ENCODE results near the gene SETMAR.

The SETMAR gene

DNA sequence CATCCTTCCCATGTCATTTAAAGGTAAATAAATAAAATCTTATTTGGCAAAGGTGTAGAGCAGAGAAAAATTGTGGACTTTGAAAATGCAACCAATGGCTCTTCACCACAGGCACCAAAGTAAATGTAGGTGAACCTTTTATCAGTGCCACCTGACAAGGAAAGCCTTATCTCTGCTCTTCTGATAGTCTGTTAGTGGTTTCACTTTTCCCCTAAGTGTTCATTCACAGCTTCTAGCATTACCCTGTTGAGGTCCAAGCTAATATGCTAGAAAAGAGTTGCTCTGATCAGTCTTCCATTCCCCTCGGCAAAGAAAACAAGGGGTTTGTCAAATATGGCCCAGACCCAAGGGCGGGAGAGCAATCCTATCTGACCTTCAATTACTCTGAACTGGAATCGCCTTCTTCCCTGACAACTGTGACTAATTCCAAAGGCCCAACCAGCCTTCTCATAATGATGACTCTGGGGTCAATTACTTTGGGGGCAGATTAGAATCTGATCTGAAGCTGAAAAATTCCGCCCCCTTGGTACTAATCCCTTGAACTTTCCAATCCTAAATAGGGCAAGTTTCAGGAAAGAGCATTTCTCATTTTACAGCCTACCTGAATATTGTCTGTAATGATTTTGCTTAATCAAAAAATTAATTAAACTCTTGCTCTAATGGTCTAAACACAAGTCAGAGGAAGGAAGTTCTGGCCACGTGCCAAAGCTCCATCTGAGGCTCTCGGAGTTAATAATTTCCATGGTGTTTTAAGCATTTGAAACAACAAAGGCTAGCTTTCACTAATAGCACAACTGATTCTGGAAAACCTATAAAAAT lies 52.4 kb downstream of the SETMAR start:
- peak; percentile 51 for DNase-seq

GRCh38 chr3:4356220-4356540 lies 53.0 kb downstream of the SETMAR start:
- no peak for DNase-seq

DNA sequence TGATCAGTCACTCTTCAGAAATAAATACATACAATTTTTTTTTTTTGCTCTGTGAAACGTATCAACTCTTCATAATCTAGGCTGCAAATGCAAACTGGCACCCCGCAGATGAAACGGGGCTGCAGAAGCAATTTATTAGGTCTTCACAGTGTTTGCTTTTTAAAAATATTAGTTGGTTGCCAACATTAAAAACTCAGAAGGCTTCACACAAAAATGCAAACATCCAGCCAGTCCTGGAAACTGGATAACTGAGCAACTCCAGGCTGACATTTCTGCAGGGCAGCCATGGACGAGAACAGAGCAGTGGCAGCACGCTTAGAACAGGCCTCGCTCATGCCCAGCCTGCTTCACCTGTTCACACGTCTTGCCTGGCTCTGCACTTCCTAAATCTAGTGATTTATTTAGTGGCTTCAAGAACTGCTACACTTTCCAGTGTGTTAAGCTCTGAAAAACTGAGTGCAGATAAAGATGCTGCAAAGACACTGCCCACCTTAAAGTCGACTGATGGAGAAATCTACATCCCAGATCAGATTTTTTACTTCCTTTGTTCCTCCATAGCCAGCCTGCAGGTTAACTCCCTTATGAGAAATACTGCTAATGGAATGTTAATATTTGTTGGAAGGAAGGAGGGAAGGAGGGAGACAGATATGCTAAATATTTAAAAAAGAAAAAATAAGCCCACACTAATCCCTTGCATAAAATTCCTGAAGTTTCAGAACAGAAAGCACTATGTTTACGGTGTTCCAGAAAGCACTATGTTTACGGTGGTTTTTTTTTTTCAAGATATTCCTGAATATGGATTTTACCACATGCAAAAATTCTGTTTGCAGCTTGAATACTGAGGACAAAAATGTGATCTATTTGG lies 53.6 kb downstream of the SETMAR start:
- no peak for DNase-seq

- no peak for DNase-seq
These were observed 55.1 kb downstream of the SETMAR start for GRCh38 chr3:4358273-4358672.

DNA sequence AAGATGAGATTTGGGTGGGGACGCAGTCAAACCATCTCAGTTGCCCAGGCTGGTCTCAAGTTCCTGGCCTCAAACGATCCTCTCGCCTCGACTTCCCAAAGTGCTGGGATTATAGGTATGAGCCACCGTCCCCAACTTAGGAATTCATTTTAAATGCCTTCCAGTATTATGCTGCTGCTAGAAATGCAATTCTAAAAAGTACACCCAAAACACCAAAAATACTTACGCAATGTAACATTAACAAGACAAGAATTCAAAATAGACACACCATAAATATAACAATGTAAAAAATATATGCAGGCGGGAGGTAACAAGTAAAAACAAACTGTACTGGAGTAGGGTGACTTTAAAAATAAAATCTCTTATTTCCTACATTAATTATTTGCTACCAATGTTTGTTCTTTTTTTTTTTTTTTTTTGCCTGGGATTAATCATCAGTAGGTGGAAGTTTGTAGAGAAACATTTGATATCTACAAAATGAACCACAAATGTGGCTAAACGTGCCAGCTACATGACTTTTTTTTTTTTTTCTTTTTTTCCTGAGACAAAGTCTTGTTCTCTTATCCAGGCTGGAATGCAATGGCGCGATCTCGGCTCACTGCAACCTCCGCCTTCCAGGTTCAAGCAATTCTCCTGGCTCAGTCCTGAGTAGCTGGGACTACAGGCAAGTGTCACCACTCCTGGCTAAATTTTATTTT lies 56.8 kb downstream of the SETMAR start:
- no peak for DNase-seq

GRCh38 chr3:4360817-4361216 lies 57.6 kb downstream of the SETMAR start:
- no peak for DNase-seq

- no peak for DNase-seq
These were observed 59.4 kb downstream of the SETMAR start for GRCh38 chr3:4362523-4362922.

All from eye (tissue), 1 donor.